CD4-positive, alpha-beta T cell treated with Interleukin-21 for 1 hour (primary cell): ENCODE measurements around the gene NTMT1.

Source experiments
- DNase-seq: peaks from one replicate; pipeline ENCODE4 v3.0.0-alpha.2; 2020

The NTMT1 gene

GRCh38 chr9:129597355-129598088 is 28.4 kb upstream of the NTMT1 start:
- DNase-seq: peak; percentile 47

GRCh38 chr9:129598089-129598596 is 27.8 kb upstream of the NTMT1 start:
- no peak for DNase-seq

GRCh38 chr9:129601082-129601674 is 24.8 kb upstream of the NTMT1 start:
- DNase-seq: no peak

GRCh38 chr9:129602598-129603415 is 23.2 kb upstream of the NTMT1 start:
- no peak for DNase-seq

GRCh38 chr9:129604056-129604765 is 21.8 kb upstream of the NTMT1 start:
- DNase-seq: no peak

GRCh38 chr9:129604766-129605163 is 21.2 kb upstream of the NTMT1 start:
- DNase-seq: peak; percentile 18

- DNase-seq: no peak
Observed at GRCh38 chr9:129606161-129607026, 19.6 kb upstream of the NTMT1 start.

GRCh38 chr9:129607027-129607387 is 19.0 kb upstream of the NTMT1 start:
- no peak for DNase-seq

GRCh38 chr9:129608561-129609481 is 17.1 kb upstream of the NTMT1 start:
- no peak for DNase-seq

- DNase-seq: peak; percentile 83
Observed at GRCh38 chr9:129609486-129610212, 16.3 kb upstream of the NTMT1 start.

GRCh38 chr9:129610213-129610472 is 15.8 kb upstream of the NTMT1 start:
- no peak for DNase-seq

GRCh38 chr9:129610473-129611306 is 15.3 kb upstream of the NTMT1 start:
- peak; percentile 72 for DNase-seq

- no peak for DNase-seq
Observed at GRCh38 chr9:129611307-129611800, 14.6 kb upstream of the NTMT1 start.

- no peak for DNase-seq
Observed at GRCh38 chr9:129612123-129612522, 13.8 kb upstream of the NTMT1 start.

- DNase-seq: no peak
Observed at GRCh38 chr9:129612815-129613519, 13.0 kb upstream of the NTMT1 start.

- DNase-seq: no peak
Observed at GRCh38 chr9:129613520-129614175, 12.3 kb upstream of the NTMT1 start.

GRCh38 chr9:129614932-129615331 is 11.0 kb upstream of the NTMT1 start:
- no peak for DNase-seq
